Stimulated activated CD4-positive, alpha-beta T cell treated with anti-CD3 and anti-CD28 coated beads, Interleukin-1b, Interleukin-23, amount 100 ng/mL, for 48 hours (primary cell): Measurements from ENCODE around the gene GNLY.
"Not testable (repeated sequence)": the region's sequence is repeated elsewhere in the genome, so short reads cannot be mapped to it uniquely, and the experiment has no call there.

Experiments used
- DNase-seq: peaks from one replicate; pipeline ENCODE4 v3.0.0-alpha.2; 2020

Gene GNLY

DNA sequence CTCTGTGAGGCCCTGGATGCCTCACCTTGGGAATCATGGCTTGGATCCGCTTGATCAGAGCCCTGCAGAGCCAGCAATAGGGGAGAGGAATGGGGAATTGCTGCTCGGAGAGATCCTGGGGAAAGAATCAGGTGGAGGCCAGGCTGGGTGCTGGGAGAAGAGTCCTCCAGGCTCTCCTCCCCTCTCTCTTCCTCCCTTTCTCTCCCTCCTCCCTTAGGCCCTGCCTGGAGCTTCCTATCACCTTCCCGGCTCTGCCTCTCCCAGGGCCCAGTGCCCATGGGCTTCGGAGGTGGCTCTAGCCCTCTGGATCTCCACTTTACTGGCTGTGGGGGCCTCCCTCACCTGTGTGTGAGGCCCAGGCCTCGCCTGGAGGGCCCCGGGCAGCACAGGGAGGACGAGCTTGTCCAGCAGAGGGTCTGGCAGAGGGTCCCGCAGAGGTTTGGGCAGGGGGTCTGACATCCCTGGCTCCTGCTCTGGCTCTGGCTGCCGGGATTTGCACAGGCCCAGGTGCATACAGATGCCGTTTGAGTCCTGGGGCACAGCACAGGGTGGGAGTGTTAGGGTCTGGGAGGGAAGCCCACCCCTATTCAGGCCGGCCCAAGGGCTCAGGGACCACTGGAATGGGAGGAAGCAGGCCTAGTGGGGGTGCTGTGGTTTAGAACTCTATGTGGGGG is 28.8 kb upstream of the GNLY start:
- no peak for DNase-seq

DNA sequence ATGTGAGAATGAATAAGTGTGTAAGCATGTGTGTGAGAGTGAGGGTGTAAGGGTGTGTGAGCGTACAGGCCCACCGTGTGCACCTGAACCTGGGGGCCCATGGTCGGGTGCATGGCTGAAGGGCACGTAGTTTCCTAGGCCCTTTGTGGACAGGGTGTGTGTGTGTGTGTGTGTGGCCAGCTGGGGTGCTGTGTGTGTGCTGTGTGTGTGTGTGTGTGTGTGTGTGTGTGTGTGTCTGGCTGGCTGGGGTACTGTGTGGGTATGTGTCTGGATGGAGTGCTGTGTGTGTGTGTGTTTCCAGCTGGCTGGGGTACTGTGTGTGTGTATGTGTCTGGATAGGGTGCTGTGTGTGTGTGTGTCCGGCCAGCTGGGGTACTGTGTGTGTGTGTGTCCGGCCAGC is 28.1 kb upstream of the GNLY start:
- no peak for DNase-seq

DNA sequence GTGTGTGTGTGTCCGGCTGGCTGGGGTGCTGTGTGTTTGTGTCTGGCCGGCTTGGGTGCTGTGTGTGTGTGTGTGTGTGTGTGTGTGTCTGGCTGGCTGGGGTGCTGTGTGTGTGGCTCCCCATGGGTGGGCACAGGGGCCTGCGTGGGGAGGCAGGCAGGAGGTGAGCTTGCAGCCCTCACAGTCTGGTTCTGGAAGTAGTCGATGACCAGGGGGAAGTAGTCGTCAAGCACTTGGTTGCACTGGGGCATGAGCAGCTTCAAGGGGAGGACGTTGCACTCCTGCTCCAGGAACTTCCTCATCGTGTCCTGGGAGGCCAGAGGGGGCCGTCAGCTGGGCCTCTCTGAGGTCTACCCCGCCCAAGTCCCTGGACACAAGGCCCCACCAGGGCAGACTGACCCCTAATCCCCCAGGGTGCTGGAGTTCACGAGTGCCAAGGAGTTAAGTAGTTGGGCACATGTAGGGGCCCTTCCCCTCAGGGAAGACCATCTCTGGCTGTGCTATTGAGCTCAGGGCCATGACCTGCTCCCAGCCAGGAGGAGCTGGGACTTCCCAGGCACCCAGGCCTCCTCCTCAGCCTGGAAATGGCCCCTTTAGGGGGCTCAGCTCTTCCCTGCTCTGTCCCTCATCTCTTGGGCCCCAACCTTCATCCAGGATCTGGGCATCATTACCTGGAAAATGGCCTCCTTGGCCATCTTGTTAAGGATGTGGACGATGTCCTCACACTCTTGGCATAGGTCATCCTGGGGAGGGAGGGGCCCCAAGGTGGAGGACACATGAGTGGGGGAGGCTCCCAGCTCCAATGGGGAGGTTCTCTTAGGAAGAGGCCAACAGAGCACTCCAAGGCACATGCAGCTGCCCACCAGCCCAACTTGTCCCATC is 27.5 kb upstream of the GNLY start:
- DNase-seq: no peak

DNA sequence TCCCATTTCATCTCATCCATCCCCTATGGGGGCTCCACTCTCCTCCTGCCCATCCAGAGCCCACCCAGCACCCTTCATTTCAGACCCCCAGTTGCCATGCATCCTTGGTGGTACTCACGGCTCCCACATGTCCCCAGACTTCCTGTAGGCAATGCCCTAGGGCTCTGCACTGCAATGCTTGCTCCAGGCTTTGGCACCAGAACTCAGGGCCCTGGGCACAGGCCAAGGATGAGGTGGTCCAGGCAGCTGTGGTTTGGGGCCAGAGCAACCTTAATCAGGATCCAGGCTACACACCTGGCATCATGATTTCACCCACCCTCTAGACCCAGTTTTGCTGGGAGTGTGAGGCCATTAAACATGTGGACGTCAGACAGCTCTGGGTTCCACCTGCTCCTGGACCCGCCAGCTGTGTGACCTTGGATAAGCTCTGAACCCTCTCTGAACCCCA is 26.6 kb upstream of the GNLY start:
- no peak for DNase-seq

GRCh38 chr2:85668009-85668856 is 25.9 kb upstream of the GNLY start, which contains the start of gene SFTPB:
TSS of gene SFTPB (minus strand) at chr2:85668199. CDS start at chr2:85668183, 16 bp downstream.
- DNase-seq: no peak

- no peak for DNase-seq
Observed at GRCh38 chr2:85668857-85669142, 25.4 kb upstream of the GNLY start.

GRCh38 chr2:85669549-85669948 is 24.6 kb upstream of the GNLY start:
- no peak for DNase-seq

DNA sequence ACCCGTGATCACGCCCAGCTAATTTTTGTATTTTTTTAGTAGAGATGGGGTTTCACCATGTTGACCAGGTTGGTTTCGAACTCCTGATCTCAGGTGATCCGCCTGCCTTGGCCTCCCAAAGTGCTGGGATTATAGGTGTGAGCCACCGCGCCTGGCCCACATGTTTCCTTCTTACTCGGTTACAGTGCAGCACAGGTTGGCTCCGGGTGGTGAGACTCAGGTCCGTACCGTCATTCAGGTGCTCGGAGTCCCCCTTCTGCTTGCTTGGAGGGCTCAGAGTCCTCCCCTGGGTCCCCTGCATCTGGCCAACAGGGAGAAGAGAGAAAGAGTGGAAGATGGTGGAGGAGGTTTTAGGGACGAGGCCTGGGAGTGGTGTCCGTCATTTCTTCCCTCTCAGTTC is 23.7 kb upstream of the GNLY start:
- not testable (repeated sequence) for DNase-seq

DNA sequence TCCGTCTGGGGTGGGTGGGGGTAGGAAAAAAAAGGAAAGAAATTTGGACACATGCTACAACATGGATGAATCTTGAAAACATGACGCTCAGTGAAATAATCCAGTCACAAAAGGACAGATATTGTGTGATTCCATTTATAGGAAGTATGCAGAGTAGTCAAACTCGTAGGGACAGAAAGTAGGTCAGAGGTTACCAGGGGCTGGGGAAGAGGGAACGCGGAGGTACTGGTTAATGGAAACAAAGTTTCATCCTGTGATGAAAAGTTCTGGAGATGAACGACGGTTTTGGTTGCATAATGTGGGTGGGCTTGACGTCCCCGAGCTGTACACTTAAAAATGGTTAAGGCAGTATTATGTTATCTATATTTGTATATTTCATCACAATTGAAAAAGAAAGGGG is 21.7 kb upstream of the GNLY start:
- no peak for DNase-seq

DNA sequence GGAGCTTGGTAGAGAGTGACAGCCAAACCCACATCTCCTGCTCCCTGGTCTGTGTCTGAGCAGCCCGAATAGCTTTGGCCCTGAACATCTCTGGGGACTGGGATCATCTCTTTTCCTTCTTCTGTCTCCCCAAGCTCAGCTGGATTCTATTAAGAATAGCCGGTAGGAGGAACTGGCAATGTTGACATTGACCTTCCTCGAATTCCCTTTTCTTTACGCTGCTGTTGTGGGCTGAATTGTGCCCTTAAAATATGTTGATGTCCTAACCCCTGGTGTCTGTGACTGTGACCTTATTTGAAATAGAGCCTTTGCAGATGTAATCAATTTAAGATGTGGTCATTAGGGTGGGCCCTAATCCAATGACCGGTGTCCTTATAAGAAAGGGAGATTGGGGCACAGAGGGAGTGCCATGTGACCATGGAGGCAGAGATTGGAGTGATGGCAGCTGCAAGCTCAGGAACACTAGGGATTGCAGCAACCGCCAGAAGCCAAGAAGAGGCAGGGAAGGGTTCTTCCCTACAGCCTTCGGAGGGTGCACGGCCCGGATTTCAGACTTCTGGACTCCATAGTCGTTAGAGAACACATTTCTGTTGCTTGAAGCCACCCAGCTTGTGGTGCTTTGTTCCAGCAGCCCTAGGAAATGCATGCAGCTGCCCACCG is 20.3 kb upstream of the GNLY start:
- DNase-seq: no peak

DNA sequence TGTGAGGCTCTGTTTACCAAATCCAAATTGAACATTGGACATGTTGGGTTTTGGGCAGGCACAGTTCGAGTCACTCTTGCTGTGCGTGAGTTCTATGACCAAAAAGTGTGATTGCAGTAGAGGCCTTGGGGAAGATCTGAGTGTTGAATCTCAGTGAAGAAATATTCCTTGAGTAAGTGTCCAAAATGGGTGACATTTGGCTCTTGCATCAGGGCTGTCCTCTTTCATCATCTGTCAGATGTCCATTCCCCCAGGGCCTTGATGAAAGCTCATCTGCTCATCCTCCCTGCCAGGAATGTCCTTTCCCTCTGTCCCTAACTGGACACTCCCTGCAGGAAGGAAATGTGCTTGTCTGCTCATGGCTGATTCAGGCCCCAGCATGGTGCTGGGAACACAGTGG is 19.7 kb upstream of the GNLY start:
- DNase-seq: no peak

DNA sequence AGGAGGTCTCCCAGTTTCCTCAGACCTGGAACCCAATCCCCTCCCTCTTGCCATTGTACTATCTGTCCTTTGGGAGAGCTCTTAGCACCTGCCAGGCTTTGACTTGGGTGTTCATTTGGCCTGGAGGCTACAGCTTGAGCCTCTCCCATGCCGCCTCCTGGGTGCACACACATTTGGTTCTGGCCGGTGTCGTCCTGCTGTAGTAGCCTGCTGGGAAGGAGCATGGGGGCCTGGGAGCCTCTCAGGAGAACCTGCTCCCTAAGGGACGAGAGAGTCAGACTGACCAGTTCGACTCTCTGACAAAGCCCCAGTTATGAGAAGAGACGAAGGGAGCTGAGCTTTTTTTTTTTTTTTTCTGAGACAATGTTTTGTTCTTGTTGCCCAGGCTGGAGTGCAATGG is 18.7 kb upstream of the GNLY start:
- DNase-seq: no peak

- no peak for DNase-seq
Observed at GRCh38 chr2:85675866-85676548, 18.2 kb upstream of the GNLY start.

DNA sequence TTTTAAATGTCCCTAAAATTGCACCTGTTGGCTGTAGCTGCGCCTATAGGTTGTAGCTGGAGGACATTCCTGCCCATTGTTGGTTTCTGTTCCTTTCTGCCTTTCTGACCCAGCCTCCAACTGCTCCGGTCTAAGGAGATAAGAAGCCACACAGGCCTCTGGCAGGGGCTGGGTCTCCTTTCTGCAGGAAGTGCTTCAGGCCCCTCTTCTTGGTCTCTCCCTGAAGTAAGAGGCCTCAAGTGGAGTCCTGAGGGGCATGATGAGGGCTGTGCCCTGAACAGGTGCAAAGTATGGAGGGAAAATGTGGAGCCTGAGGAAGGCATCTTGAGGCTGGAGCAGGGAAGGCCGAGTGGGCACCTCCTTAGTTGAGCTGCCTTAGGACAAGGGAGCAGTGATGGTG is 15.8 kb upstream of the GNLY start:
- no peak for DNase-seq

- peak; percentile 72 for DNase-seq
Observed at GRCh38 chr2:85678794-85679672, 15.1 kb upstream of the GNLY start.

- no peak for DNase-seq
Observed at GRCh38 chr2:85680707-85681371, 13.3 kb upstream of the GNLY start.

- DNase-seq: no peak
Observed at GRCh38 chr2:85681372-85681763, 12.8 kb upstream of the GNLY start.

DNA sequence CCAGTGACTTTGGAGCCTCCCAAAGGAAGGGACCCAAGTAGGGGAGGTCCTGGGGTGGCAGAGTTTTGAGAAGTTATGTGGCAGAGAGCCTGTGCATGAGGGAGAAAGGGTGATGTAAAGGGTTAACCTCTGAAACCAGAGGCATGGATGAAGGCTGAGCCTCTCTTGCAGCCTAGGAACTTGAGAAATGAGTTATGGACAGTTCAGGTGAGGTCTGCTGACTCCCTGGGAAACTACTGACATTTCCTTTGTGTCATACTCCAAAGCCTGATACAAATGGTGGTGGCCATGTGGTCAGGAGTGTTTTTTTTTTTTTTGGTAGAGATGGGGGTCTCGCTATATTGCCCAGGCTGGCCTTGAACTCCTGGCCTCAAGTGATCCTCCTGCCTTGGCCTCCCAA is 12.4 kb upstream of the GNLY start:
- no peak for DNase-seq

DNA sequence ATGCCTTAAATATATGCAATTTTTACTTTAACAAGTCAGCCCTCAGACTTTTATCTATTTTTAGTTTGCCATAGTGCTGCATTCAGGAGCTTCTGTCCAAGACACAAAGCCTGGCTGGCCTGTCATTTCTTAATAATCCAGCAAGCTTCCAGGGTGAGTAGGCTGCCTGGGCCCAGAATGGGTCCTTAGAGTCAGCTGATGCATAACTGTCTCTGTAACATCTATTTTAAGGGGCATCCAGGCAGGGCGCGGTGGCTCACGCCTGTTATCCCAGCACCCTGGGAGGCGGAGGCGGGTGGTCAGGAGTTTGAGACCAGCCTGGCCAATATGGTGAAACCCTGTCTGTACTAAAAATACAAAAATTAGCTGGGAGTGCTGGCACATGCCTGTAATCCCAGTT is 11.8 kb upstream of the GNLY start:
- no peak for DNase-seq

DNA sequence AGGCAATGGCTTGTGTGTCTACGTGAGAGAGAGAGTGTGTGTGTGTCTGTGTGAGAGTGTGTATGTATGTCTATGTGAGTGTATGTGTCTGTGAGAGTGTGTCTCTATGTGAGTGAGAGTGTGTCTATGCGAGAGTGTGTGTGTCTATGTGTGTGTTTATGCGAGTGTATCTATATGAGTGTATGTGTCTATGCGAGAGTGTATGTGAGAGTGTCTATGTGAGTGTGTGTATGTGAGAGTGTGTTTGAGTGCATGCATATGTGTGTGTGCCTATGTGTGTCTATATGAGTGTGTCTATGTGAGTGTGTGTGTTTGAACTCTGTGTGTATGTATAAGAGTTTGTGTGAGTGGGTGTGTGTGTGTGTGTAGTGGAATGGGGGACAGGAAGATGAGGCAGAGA is 9.8 kb upstream of the GNLY start:
- DNase-seq: no peak

- DNase-seq: no peak
Observed at GRCh38 chr2:85684806-85685205, 9.4 kb upstream of the GNLY start.
